Cardiac fibroblast (primary cell): ENCODE measurements around the gene DPH1.

Source experiments
- DNase-seq, 2 donors: peaks; one replicate each; pipeline versions ENCODE4 v3.0.0 to v3.0.0-alpha.2; 2010; ENCODE audit warnings: low read depth in 2 of 2
- H3K4me3 ChIP-seq, 2 donors: replicated peaks in 1 of 2; 1 replicate in 1 of 2; 2 replicates in 1 of 2; pipeline ENCODE4 v1.5.1; 2011; ENCODE audit warnings: low read depth in 2 of 2, low read length in 2 of 2, mild to moderate bottlenecking in 2 of 2, moderate library complexity in 1 of 2
- CTCF ChIP-seq: IDR thresholded peaks from one replicate; pipeline ENCODE4 v1.5.1; 2011; ENCODE audit warnings: low read depth, mild to moderate bottlenecking, low read length, inconsistent platforms

The DPH1 gene

GRCh38 chr17:2028737-2029136 is 1.2 kb upstream of the DPH1 start:
- no peak overlapping the region for H3K4me3 ChIP-seq
- no peak for DNase-seq
- no peak for TF ChIP-seq CTCF

GRCh38 chr17:2030779-2031163 is 818 bp downstream of the DPH1 start:
- DNase-seq = peak in 1 of 2 donors; percentile 92
- peak overlapping the region; percentile 100 for H3K4me3 ChIP-seq
- TF ChIP-seq CTCF = peak; percentile 65

GRCh38 chr17:2033153-2033552 is 3.2 kb downstream of the DPH1 start:
- DNase-seq = no peak
- TF ChIP-seq CTCF = no peak
- no peak overlapping the region for H3K4me3 ChIP-seq

- no peak overlapping the region for H3K4me3 ChIP-seq
- peak in 1 of 2 donors; percentile 49 for DNase-seq
- no peak for TF ChIP-seq CTCF
These were observed 4.2 kb downstream of the DPH1 start for GRCh38 chr17:2034157-2034556.

GRCh38 chr17:2034806-2035540 is 5.0 kb downstream of the DPH1 start:
- DNase-seq = peak; percentile 73 to 84
- TF ChIP-seq CTCF = no peak
- no peak overlapping the region for H3K4me3 ChIP-seq

- no peak for TF ChIP-seq CTCF
- H3K4me3 ChIP-seq = no peak overlapping the region
- DNase-seq = no peak
These were observed 5.9 kb downstream of the DPH1 start for GRCh38 chr17:2035541-2036488.
